ENCODE measurements around the gene STAM. TPM values are rescaled to one million over a fixed set of nuclear protein-coding genes. Genes with fewer than 3 reads are reported as not detected.

STAM gene
- total RNA-seq, 1 experiment from 2014 or later: 14.4 TPM

- no peaks in the 10 kb centered on the region for H3K9me2 ChIP-seq (replicated peaks; ENCODE audit: insufficient read depth, low read length)
- no peaks in the 10 kb centered on the region for H3K27me3 ChIP-seq (ENCODE audit: low read length)
- no peak overlapping the region for H3K4me2 ChIP-seq (ENCODE audit: low read depth, low read length, poor library complexity, severe bottlenecking)
- no peaks in the 10 kb centered on the region for H4K20me1 ChIP-seq (ENCODE audit: insufficient read depth, low read depth, low read length)
- no peak overlapping the region for H2AFZ ChIP-seq (ENCODE audit: low read length)
- no peak overlapping the region for H3K27ac ChIP-seq (ENCODE audit: low read length)
- H3K36me3 ChIP-seq (ENCODE audit: insufficient read depth, low read length): no peaks in the 10 kb centered on the region
- H3K4me1 ChIP-seq (ENCODE audit: low read length): peaks cover 21% of the 10 kb centered on the region
- no peaks in the 10 kb centered on the region for H3K9me3 ChIP-seq (ENCODE audit: low read length)
- peaks cover 68% of the 10 kb centered on the region for H3K79me2 ChIP-seq (ENCODE audit: low read length)
- H3K9ac ChIP-seq (ENCODE audit: low read length): no peak overlapping the region
- no peak overlapping the region for H3K4me3 ChIP-seq (ENCODE audit: low read length)
- no peak for DNase-seq
Measured at GRCh38 chr10:17687117-17687831, 43.3 kb downstream of the STAM start.

GRCh38 chr10:17689137-17689536, 45.2 kb downstream of the STAM start:
- no peak overlapping the region for H3K4me3 ChIP-seq (ENCODE audit: low read length)
- peaks cover 56% of the 10 kb centered on the region for H3K79me2 ChIP-seq (ENCODE audit: low read length)
- no peak for DNase-seq
- H3K27me3 ChIP-seq (ENCODE audit: low read length): no peaks in the 10 kb centered on the region
- H3K27ac ChIP-seq (ENCODE audit: low read length): no peak overlapping the region
- no peaks in the 10 kb centered on the region for H4K20me1 ChIP-seq (ENCODE audit: insufficient read depth, low read depth, low read length)
- no peak overlapping the region for H2AFZ ChIP-seq (ENCODE audit: low read length)
- H3K9ac ChIP-seq (ENCODE audit: low read length): no peak overlapping the region
- H3K4me2 ChIP-seq (ENCODE audit: low read depth, low read length, poor library complexity, severe bottlenecking): no peak overlapping the region
- peaks cover 24% of the 10 kb centered on the region for H3K4me1 ChIP-seq (ENCODE audit: low read length)
- no peaks in the 10 kb centered on the region; the same call in 1 of the 2 replicates for H3K36me3 ChIP-seq (ENCODE audit: insufficient read depth, low read length)
- no peaks in the 10 kb centered on the region for H3K9me3 ChIP-seq (ENCODE audit: low read length)
- no peaks in the 10 kb centered on the region for H3K9me2 ChIP-seq (replicated peaks; ENCODE audit: insufficient read depth, low read length)

DNA sequence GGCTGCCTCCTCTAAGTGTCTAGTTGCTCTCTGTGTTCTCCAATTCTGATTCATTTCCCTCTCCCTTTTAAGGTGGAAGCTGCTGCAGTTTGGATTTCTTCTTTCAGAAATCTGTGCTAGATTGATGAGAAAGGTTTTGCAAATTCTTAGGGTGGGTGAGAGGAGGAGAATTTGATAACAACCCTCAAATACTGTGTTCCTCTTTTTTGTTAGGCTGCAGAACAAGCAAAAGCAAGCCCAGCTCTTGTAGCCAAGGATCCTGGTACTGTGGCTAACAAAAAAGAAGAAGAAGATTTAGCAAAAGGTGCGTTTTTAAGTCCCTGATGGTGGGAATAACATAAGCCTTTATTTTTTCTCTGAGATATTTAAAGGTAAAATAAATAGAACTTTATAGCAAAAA, 49.1 kb downstream of the STAM start:
- Histone ChIP-seq H3K9me3 (ENCODE audit: low read length) (no peaks in the 10 kb centered on the region), H3K9ac (ENCODE audit: low read length) (no peak overlapping the region), H3K79me2 (ENCODE audit: low read length) (peaks cover 21% of the 10 kb centered on the region), H3K4me1 (ENCODE audit: low read length) (peaks cover 18% of the 10 kb centered on the region), H3K27ac (ENCODE audit: low read length) (peak overlapping the region; percentile 40; the same call in 1 of the 2 replicates), H4K20me1 (ENCODE audit: insufficient read depth, low read depth, low read length) (no peaks in the 10 kb centered on the region), H3K4me2 (ENCODE audit: low read depth, low read length, poor library complexity, severe bottlenecking) (no peak overlapping the region), H2AFZ (ENCODE audit: low read length) (no peak overlapping the region), H3K9me2 (replicated peaks; ENCODE audit: insufficient read depth, low read length) (no peaks in the 10 kb centered on the region), H3K36me3 (ENCODE audit: insufficient read depth, low read length) (peaks cover 3% of the 10 kb centered on the region; the same call in 1 of the 2 replicates), H3K27me3 (ENCODE audit: low read length) (no peaks in the 10 kb centered on the region), H3K4me3 (ENCODE audit: low read length) (no peak overlapping the region)
- DNase-seq: no peak

DNA sequence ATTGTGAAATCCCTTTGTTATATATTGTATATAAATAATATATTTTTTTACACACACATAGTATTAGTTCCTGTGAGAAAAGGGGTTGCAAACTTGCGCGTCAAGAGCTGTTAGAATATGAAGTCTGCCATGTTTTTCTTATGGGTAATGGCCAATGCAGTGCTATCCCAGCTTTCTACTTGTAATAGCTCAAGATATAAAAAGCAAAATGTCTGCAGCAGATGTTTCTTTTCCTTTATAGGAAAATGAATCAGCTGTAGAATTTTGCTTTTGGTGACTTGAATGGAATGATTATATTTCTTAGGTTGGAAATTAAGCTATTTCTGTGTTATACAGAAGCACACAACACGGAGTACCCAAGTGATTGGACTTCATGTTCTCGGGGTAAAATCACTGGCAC, 54.7 kb downstream of the STAM start:
- H3K4me1 ChIP-seq (ENCODE audit: low read length): no peaks in the 10 kb centered on the region; the same call in 1 of the 2 replicates
- no peak overlapping the region for H3K4me3 ChIP-seq (ENCODE audit: low read length)
- H3K9me2 ChIP-seq (replicated peaks; ENCODE audit: insufficient read depth, low read length): no peaks in the 10 kb centered on the region
- no peak overlapping the region for H3K27ac ChIP-seq (ENCODE audit: low read length)
- no peaks in the 10 kb centered on the region for H3K27me3 ChIP-seq (ENCODE audit: low read length)
- no peak for DNase-seq
- H2AFZ ChIP-seq (ENCODE audit: low read length): no peak overlapping the region
- H3K9ac ChIP-seq (ENCODE audit: low read length): no peak overlapping the region
- H3K9me3 ChIP-seq (ENCODE audit: low read length): no peaks in the 10 kb centered on the region
- H4K20me1 ChIP-seq (ENCODE audit: insufficient read depth, low read depth, low read length): no peaks in the 10 kb centered on the region
- no peak overlapping the region for H3K4me2 ChIP-seq (ENCODE audit: low read depth, low read length, poor library complexity, severe bottlenecking)
- H3K79me2 ChIP-seq (ENCODE audit: low read length): peaks cover 4% of the 10 kb centered on the region; the same call in 1 of the 2 replicates
- H3K36me3 ChIP-seq (ENCODE audit: insufficient read depth, low read length): peaks cover 7% of the 10 kb centered on the region; the same call in 1 of the 2 replicates

DNA sequence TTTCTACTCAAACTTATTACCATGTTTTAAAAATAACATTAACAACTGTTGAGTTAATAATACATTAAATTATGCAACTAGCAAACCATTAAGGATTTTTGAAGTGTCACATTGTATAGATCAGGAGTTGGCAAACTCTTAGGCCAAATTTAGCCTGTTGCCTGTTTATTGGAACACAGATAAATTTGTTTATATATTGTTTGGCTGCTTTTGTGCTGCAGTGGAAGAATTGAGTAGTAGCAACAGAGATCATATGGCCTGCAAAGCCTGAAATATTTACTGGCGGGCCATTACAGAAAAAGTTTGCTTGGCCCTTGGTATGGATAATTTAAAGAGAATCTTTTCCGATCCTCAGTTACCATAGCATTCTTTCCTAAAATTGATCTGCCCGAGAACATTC, 57.4 kb downstream of the STAM start:
- no peaks in the 10 kb centered on the region for H4K20me1 ChIP-seq (ENCODE audit: insufficient read depth, low read depth, low read length)
- H3K4me2 ChIP-seq (ENCODE audit: low read depth, low read length, poor library complexity, severe bottlenecking): no peak overlapping the region
- H2AFZ ChIP-seq (ENCODE audit: low read length): no peak overlapping the region
- H3K4me3 ChIP-seq (ENCODE audit: low read length): no peak overlapping the region
- H3K9ac ChIP-seq (ENCODE audit: low read length): no peak overlapping the region
- no peak overlapping the region for H3K27ac ChIP-seq (ENCODE audit: low read length)
- H3K36me3 ChIP-seq (ENCODE audit: insufficient read depth, low read length): peaks cover 4% of the 10 kb centered on the region; the same call in 1 of the 2 replicates
- DNase-seq: no peak
- H3K4me1 ChIP-seq (ENCODE audit: low read length): no peaks in the 10 kb centered on the region; the same call in 1 of the 2 replicates
- 0 out of 2 replicates have a peak, but pooled peaks cover 3% of the 10 kb centered on the region for H3K79me2 ChIP-seq (ENCODE audit: low read length)
- H3K9me2 ChIP-seq (replicated peaks; ENCODE audit: insufficient read depth, low read length): no peaks in the 10 kb centered on the region
- H3K27me3 ChIP-seq (ENCODE audit: low read length): no peaks in the 10 kb centered on the region
- no peaks in the 10 kb centered on the region for H3K9me3 ChIP-seq (ENCODE audit: low read length)

- H3K79me2 ChIP-seq (ENCODE audit: low read length): 0 out of 2 replicates have a peak, but pooled peaks cover 3% of the 10 kb centered on the region
- no peak overlapping the region for H3K9ac ChIP-seq (ENCODE audit: low read length)
- no peaks in the 10 kb centered on the region for H3K27me3 ChIP-seq (ENCODE audit: low read length)
- H3K27ac ChIP-seq (ENCODE audit: low read length): no peak overlapping the region
- H3K4me2 ChIP-seq (ENCODE audit: low read depth, low read length, poor library complexity, severe bottlenecking): no peak overlapping the region
- no peaks in the 10 kb centered on the region for H3K4me1 ChIP-seq (ENCODE audit: low read length)
- no peak overlapping the region for H2AFZ ChIP-seq (ENCODE audit: low read length)
- no peaks in the 10 kb centered on the region for H3K9me2 ChIP-seq (replicated peaks; ENCODE audit: insufficient read depth, low read length)
- no peaks in the 10 kb centered on the region for H3K9me3 ChIP-seq (ENCODE audit: low read length)
- H3K4me3 ChIP-seq (ENCODE audit: low read length): no peak overlapping the region
- no peak for DNase-seq
- no peaks in the 10 kb centered on the region for H4K20me1 ChIP-seq (ENCODE audit: insufficient read depth, low read depth, low read length)
- peaks cover 4% of the 10 kb centered on the region; the same call in 1 of the 2 replicates for H3K36me3 ChIP-seq (ENCODE audit: insufficient read depth, low read length)
Measured at GRCh38 chr10:17703706-17704105, 59.8 kb downstream of the STAM start.

- H3K9me3 ChIP-seq (ENCODE audit: low read length): no peaks in the 10 kb centered on the region
- H3K9ac ChIP-seq (ENCODE audit: low read length): no peak overlapping the region
- no peak overlapping the region for H3K27ac ChIP-seq (ENCODE audit: low read length)
- H2AFZ ChIP-seq (ENCODE audit: low read length): no peak overlapping the region
- no peaks in the 10 kb centered on the region for H4K20me1 ChIP-seq (ENCODE audit: insufficient read depth, low read depth, low read length)
- H3K4me3 ChIP-seq (ENCODE audit: low read length): no peak overlapping the region
- H3K9me2 ChIP-seq (replicated peaks; ENCODE audit: insufficient read depth, low read length): no peaks in the 10 kb centered on the region
- H3K79me2 ChIP-seq (ENCODE audit: low read length): no peaks in the 10 kb centered on the region
- DNase-seq: no peak
- no peaks in the 10 kb centered on the region for H3K27me3 ChIP-seq (ENCODE audit: low read length)
- H3K36me3 ChIP-seq (ENCODE audit: insufficient read depth, low read length): peaks cover 5% of the 10 kb centered on the region; the same call in 1 of the 2 replicates
- no peak overlapping the region for H3K4me2 ChIP-seq (ENCODE audit: low read depth, low read length, poor library complexity, severe bottlenecking)
- no peaks in the 10 kb centered on the region for H3K4me1 ChIP-seq (ENCODE audit: low read length)
Measured at GRCh38 chr10:17708821-17709220, 64.9 kb downstream of the STAM start.

GRCh38 chr10:17709492-17709891, 65.5 kb downstream of the STAM start:
- no peaks in the 10 kb centered on the region for H3K4me1 ChIP-seq (ENCODE audit: low read length)
- H3K36me3 ChIP-seq (ENCODE audit: insufficient read depth, low read length): peaks cover 8% of the 10 kb centered on the region; the same call in 1 of the 2 replicates
- H3K27me3 ChIP-seq (ENCODE audit: low read length): no peaks in the 10 kb centered on the region
- no peak for DNase-seq
- no peak overlapping the region for H3K4me2 ChIP-seq (ENCODE audit: low read depth, low read length, poor library complexity, severe bottlenecking)
- H3K79me2 ChIP-seq (ENCODE audit: low read length): no peaks in the 10 kb centered on the region
- H3K9me2 ChIP-seq (replicated peaks; ENCODE audit: insufficient read depth, low read length): no peaks in the 10 kb centered on the region
- H3K4me3 ChIP-seq (ENCODE audit: low read length): no peak overlapping the region
- no peak overlapping the region for H2AFZ ChIP-seq (ENCODE audit: low read length)
- no peaks in the 10 kb centered on the region for H3K9me3 ChIP-seq (ENCODE audit: low read length)
- H3K27ac ChIP-seq (ENCODE audit: low read length): no peak overlapping the region
- H4K20me1 ChIP-seq (ENCODE audit: insufficient read depth, low read depth, low read length): no peaks in the 10 kb centered on the region
- no peak overlapping the region for H3K9ac ChIP-seq (ENCODE audit: low read length)
